HepG2 (cell line): ENCODE results near the gene NEU1. TPM values are rescaled to one million over a fixed set of nuclear protein-coding genes. Genes with fewer than 3 reads are reported as not detected.

Source experiments
- CHCHD3 ChIP-seq: sonication (generic); formaldehyde crosslinking; IDR thresholded peaks from 2 replicates; pipeline ENCODE4 v1.8.0; 2022; ENCODE audit warnings: mild to moderate bottlenecking, missing genetic modification reagents, moderate library complexity
- FIP1L1 ChIP-seq: fragments of 200-400 bp; formaldehyde crosslinking; IDR thresholded peaks from 2 replicates; pipeline ENCODE4 v1.6.1; 2018; ENCODE audit warnings: low read depth, mild to moderate bottlenecking, low read length, moderate library complexity, borderline replicate concordance; ENCODE audit not compliant: insufficient read depth
- GTF2F1 ChIP-seq: fragments of 150-350 bp; IDR thresholded peaks from 2 replicates; pipeline ENCODE4 v1.6.1; 2014; ENCODE audit warnings: low read length
- HNF4G ChIP-seq, 2 experiments: sonication (generic) in 1 of 2; formaldehyde crosslinking in 1 of 2; IDR thresholded peaks; 2 replicates each; pipeline versions ENCODE4 v1.4.0 to v1.6.1; 2011 to 2020; ENCODE audit warnings: borderline replicate concordance in 2 of 2, low read depth in 2 of 2, mild to moderate bottlenecking in 2 of 2, low read length in 1 of 2, missing genetic modification reagents in 1 of 2, moderate library complexity in 1 of 2
- HNRNPUL1 ChIP-seq: fragments of 200-400 bp; formaldehyde crosslinking; IDR thresholded peaks from 2 replicates; pipeline ENCODE4 v1.6.1; 2017; ENCODE audit warnings: low read depth, mild to moderate bottlenecking, low read length, moderate library complexity
- HOXA3 ChIP-seq: sonication (generic); formaldehyde crosslinking; IDR thresholded peaks from 2 replicates; pipeline ENCODE4 v1.5.0; 2020; ENCODE audit warnings: missing genetic modification reagents
- KLF11 ChIP-seq: IDR thresholded peaks from 2 replicates; pipeline ENCODE4 v1.6.1; 2016; ENCODE audit warnings: missing compliant biosample characterization
- KLF6 ChIP-seq: IDR thresholded peaks from 2 replicates; pipeline ENCODE4 v1.8.0; 2016; ENCODE audit warnings: missing biosample characterization, missing genetic modification reagents
- MAZ ChIP-seq, 2 experiments: sonication (generic) in 1 of 2; formaldehyde crosslinking in 1 of 2; IDR thresholded peaks; 2 replicates each; pipeline versions ENCODE4 v1.5.0 to v1.6.1; 2012 to 2020; ENCODE audit warnings: low read depth in 2 of 2, mild to moderate bottlenecking in 2 of 2, borderline replicate concordance in 1 of 2, improper control_type of control experiment in 1 of 2, low read length in 1 of 2, missing genetic modification reagents in 1 of 2, moderate library complexity in 1 of 2
- SRSF4 ChIP-seq: fragments of 200-400 bp; formaldehyde crosslinking; IDR thresholded peaks from one replicate; pipeline ENCODE4 v1.6.1; 2018; ENCODE audit warnings: mild to moderate bottlenecking, low read depth, low read length, moderate library complexity; ENCODE audit not compliant: poor library complexity, severe bottlenecking
- TOPORS ChIP-seq: sonication (generic); formaldehyde crosslinking; IDR thresholded peaks from 2 replicates; pipeline ENCODE4 v1.8.0; 2023; ENCODE audit warnings: mild to moderate bottlenecking, missing genetic modification reagents
- ZBTB37 ChIP-seq: sonication (generic); formaldehyde crosslinking; IDR thresholded peaks from 2 replicates; pipeline ENCODE4 v1.4.0; 2020; ENCODE audit warnings: mild to moderate bottlenecking, missing genetic modification reagents
- ZBTB7A ChIP-seq: sonication (generic); formaldehyde crosslinking; IDR thresholded peaks from 2 replicates; pipeline ENCODE4 v1.8.0; 2022; ENCODE audit warnings: mild to moderate bottlenecking, missing genetic modification reagents
- ZFP37 ChIP-seq: sonication (generic); formaldehyde crosslinking; IDR thresholded peaks from 2 replicates; pipeline ENCODE4 v1.4.0; 2020; ENCODE audit warnings: missing genetic modification reagents, borderline replicate concordance
- ZNF33B ChIP-seq: sonication (generic); formaldehyde crosslinking; IDR thresholded peaks from 2 replicates; pipeline ENCODE4 v1.5.1; 2020; ENCODE audit warnings: mild to moderate bottlenecking, missing genetic modification reagents
- ZNF615 ChIP-seq: sonication (generic); formaldehyde crosslinking; IDR thresholded peaks from 2 replicates; pipeline ENCODE4 v1.5.0; 2020; ENCODE audit warnings: mild to moderate bottlenecking, missing genetic modification reagents, borderline replicate concordance
- polyA plus RNA-seq, 8 experiments: library from polyadenylated mRNA; depleted of rRNA in 3 of 8; stranded (reverse) in 7 of 8; unstranded in 1 of 8; fragments of >200 nt; fragmentation: Illumina TruSeq in 4 of 8; extraction: Trizol in 4 of 8; gene quantifications; 2 replicates each; pipeline versions ENCODE4 v1.2.1 to v1.2.3, GENCODE V29; 2011 to 2016; ENCODE audit warnings: low read depth in 4 of 8, missing spikeins in 1 of 8, mixed read lengths in 1 of 8; ENCODE audit not compliant: insufficient read depth in 1 of 8
- total RNA-seq, 5 experiments: library from RNA; depleted of rRNA; stranded (reverse); fragments of >200 nt; fragmentation: Illumina TruSeq; extraction: Trizol; gene quantifications; 2 replicates each; pipeline ENCODE4 v1.2.3, GENCODE V29; 2016; ENCODE audit warnings: low read depth in 1 of 5
- TF ChIP-seq, protein P1 (sequence below): sonication (generic); formaldehyde crosslinking; IDR thresholded peaks from 2 replicates; pipeline ENCODE4 v1.8.0; 2022; ENCODE audit warnings: missing genetic modification reagents, mild to moderate bottlenecking, borderline replicate concordance
- TF ChIP-seq, protein P2 (sequence below): sonication (generic); formaldehyde crosslinking; IDR thresholded peaks from 2 replicates; pipeline ENCODE4 v1.5.1; 2020; ENCODE audit warnings: mild to moderate bottlenecking, missing genetic modification reagents, moderate library complexity

NEU1 gene
- total and polyA plus RNA-seq, 2 of the 13 experiments (the other 11 are each of a cell fraction or from before 2014, with no cell fraction given) = 215 to 297 TPM

DNA sequence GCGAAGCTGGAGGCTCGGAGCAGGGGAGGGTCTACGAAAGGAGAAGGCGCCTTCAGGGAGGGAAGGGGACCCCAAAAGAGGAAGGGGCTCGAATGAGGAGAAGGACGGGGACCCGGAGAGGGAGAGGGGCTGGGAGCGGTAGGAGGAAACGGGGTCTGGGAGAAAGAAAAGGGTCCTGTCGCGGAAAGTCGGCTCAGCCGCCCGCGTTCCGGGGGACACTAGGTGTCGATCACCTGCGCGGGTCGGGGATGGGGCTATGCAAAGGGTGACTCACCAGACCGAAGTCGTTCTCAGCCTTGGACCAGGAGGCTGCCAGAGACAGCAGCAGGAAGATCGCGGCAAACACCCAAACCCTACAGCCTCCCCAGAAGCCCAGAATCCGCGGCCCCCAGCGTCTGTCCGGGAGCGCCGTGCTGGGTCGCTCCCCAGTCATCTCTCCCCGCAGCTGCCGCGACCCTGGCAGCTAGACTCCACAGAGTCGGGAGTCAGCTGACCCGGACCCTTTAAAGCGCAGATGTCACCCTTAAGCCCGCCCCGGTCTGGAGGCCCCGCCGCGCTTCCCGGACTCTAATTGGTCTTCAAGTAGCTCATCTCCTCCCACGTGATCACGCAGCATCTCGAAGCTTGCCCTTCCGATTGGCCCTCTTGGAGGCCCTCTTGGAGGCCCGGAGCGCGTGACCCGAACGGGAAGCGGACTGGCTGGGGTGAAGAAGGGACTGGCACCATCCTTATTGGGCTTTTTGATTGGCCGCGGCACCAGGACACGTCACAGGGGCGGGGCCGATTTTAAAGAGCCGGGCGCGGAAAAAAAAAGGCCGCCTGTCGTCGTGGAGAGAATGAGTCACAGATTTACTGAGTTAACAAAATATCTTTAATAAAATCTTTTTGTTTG is at the start of gene NEU1 (continued):
- TF ChIP-seq, protein P1, sequence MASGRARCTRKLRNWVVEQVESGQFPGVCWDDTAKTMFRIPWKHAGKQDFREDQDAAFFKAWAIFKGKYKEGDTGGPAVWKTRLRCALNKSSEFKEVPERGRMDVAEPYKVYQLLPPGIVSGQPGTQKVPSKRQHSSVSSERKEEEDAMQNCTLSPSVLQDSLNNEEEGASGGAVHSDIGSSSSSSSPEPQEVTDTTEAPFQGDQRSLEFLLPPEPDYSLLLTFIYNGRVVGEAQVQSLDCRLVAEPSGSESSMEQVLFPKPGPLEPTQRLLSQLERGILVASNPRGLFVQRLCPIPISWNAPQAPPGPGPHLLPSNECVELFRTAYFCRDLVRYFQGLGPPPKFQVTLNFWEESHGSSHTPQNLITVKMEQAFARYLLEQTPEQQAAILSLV (CRISPR knock-in tag) = peak; percentile 95
- peak; percentile 65; the same call in 1 of the 2 replicates for TF ChIP-seq TOPORS (CRISPR knock-in tag)
- peak; percentile 79; the same call in 1 of the 2 replicates for TF ChIP-seq MAZ (IDR thresholded peaks at IDR 0.05; ENCODE audit: borderline replicate concordance, low read depth, low read length)
- peak; percentile 82 for TF ChIP-seq MAZ (CRISPR knock-in tag; IDR thresholded peaks at IDR 0.05; ENCODE audit: low read depth)
- peak; percentile 77; the same call in 1 of the 2 replicates for TF ChIP-seq HOXA3 (CRISPR knock-in tag)
- TF ChIP-seq ZNF33B (CRISPR knock-in tag) = no peak
- TF ChIP-seq ZBTB7A (CRISPR knock-in tag) = no peak
- TF ChIP-seq FIP1L1 = no peak; the same call in 1 of the 2 replicates
- TF ChIP-seq GTF2F1 = peak; percentile 93; the same call in 1 of the 2 replicates
- no peak; the same call in 1 of the 2 replicates for TF ChIP-seq ZBTB37
- TF ChIP-seq KLF11 (CRISPR knock-in tag) = no peak
- TF ChIP-seq HNRNPUL1 = no peak
- 0 out of 2 replicates have a peak, but pooled peaks have one; percentile 82 for TF ChIP-seq CHCHD3 (CRISPR knock-in tag)
- peak; percentile 98 for TF ChIP-seq KLF6 (CRISPR knock-in tag)
- TF ChIP-seq HNF4G (IDR thresholded peaks at IDR 0.05; ENCODE audit: borderline replicate concordance, low read depth, low read length) = peak; percentile 48; the same call in 1 of the 2 replicates
- TF ChIP-seq HNF4G (CRISPR knock-in tag; IDR thresholded peaks at IDR 0.05; ENCODE audit: borderline replicate concordance, low read depth) = peak; percentile 63; the same call in 1 of the 2 replicates
- no peak; the same call in 1 of the 2 replicates for TF ChIP-seq ZFP37 (CRISPR knock-in tag)
- TF ChIP-seq ZNF615 (CRISPR knock-in tag) = no peak
- no peak for TF ChIP-seq SRSF4
- TF ChIP-seq, protein P2, sequence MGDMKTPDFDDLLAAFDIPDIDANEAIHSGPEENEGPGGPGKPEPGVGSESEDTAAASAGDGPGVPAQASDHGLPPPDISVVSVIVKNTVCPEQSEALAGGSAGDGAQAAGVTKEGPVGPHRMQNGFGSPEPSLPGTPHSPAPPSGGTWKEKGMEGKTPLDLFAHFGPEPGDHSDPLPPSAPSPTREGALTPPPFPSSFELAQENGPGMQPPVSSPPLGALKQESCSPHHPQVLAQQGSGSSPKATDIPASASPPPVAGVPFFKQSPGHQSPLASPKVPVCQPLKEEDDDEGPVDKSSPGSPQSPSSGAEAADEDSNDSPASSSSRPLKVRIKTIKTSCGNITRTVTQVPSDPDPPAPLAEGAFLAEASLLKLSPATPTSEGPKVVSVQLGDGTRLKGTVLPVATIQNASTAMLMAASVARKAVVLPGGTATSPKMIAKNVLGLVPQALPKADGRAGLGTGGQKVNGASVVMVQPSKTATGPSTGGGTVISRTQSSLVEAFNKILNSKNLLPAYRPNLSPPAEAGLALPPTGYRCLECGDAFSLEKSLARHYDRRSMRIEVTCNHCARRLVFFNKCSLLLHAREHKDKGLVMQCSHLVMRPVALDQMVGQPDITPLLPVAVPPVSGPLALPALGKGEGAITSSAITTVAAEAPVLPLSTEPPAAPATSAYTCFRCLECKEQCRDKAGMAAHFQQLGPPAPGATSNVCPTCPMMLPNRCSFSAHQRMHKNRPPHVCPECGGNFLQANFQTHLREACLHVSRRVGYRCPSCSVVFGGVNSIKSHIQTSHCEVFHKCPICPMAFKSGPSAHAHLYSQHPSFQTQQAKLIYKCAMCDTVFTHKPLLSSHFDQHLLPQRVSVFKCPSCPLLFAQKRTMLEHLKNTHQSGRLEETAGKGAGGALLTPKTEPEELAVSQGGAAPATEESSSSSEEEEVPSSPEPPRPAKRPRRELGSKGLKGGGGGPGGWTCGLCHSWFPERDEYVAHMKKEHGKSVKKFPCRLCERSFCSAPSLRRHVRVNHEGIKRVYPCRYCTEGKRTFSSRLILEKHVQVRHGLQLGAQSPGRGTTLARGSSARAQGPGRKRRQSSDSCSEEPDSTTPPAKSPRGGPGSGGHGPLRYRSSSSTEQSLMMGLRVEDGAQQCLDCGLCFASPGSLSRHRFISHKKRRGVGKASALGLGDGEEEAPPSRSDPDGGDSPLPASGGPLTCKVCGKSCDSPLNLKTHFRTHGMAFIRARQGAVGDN (CRISPR knock-in tag) = peak; percentile 72
